GM19467 (cell line): Measurements from ENCODE around the gene RETN.
"Not testable (repeated sequence)": the region's sequence is repeated elsewhere in the genome, so short reads cannot be mapped to it uniquely, and the experiment has no call there.

ENCODE experiments used
- ATAC-seq: cut with Tn5 transposase; IDR thresholded peaks from one replicate; pipeline ENCODE4 v1.9.1; 2021; ENCODE audit warnings: mild to moderate bottlenecking, moderate library complexity; ENCODE audit not compliant: unreplicated experiment

The RETN gene

DNA sequence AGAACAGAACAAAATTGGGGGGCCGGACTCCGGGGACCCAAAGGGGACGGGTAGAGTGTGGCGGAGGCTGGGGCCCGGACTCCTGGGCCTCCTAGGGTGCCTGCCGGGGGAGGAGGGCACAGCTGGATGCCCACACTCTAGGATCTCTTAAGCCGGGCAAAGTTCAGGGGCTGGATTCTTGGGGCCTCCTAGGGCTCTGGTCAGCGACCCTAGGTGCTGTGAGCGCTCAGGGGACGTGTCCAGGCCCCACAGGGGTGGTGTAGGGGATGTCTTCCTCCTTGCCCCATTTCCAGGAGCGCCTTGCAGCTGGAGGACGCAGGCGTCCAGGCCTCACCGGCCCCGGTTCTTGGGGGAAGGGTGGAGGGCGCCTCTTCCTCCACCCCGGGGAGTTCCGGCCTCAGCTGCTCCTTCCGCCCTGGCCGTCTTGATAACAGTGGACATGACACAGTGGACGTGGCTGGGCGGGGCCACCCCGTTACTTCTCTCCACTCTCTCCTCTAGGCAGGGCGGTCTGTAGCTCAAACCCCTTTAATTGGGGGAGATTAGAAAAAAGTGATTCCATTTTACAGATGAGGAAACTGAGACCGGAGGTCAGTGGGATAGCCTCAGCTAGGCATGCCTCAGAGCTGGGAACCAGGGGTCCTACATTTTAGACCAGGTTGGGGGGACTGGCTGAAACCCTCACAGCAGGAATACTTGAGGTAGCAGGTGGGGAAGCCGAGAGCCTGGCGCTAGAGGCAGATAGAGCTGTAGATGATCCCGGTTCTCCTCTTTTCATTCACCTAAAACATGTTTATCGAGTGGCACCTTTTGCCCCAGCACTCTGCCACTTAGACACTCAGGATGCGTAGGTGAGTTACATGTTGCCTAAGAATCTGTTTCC is 31.2 kb upstream of the RETN start:
- ATAC-seq: peak; percentile 19

DNA sequence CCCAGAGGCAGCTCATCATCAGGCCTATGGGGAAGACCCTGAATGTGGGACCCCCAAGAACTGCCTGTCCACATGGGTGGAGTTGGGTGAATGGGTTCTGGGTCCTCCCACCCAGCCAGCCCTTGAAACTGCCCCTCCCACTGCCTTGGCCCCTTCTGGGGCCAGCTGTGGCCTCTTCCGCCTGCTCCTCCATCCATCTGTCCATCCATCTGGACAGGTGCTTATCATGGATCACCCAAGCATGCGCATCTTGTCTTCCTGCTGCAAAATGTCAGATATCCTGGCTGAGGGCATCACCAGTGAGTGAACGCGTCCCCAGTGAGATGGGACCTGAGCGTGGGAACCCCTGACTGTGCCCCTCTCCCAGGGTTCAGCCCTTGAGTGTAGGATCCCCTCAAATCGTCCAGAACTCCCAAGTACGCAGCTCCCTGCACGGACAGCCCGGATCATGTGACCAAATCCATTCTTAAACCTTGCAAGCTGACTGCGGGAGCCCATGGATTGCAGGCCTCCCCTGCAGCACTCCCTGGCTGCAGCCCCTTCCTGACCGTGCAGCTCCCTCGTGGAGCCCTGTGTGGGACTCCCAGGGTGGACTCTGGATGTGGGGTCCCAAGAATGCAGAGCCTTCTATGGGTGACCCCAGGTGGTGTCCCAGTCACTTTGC is 29.9 kb upstream of the RETN start:
- no peak for ATAC-seq

GRCh38 chr19:7639863-7640348 is 28.9 kb upstream of the RETN start:
- ATAC-seq: no peak

GRCh38 chr19:7640803-7641202 is 28.0 kb upstream of the RETN start:
- no peak for ATAC-seq

- ATAC-seq: no peak
These were observed 27.3 kb upstream of the RETN start for GRCh38 chr19:7641290-7642276.

- ATAC-seq: no peak
These were observed 26.4 kb upstream of the RETN start for GRCh38 chr19:7642295-7643030.

- no peak for ATAC-seq
These were observed 25.8 kb upstream of the RETN start for GRCh38 chr19:7643031-7643415.

- ATAC-seq: not testable (repeated sequence)
These were observed 25.0 kb upstream of the RETN start for GRCh38 chr19:7643629-7644549.

GRCh38 chr19:7644550-7644877 is 24.3 kb upstream of the RETN start:
- no peak for ATAC-seq

DNA sequence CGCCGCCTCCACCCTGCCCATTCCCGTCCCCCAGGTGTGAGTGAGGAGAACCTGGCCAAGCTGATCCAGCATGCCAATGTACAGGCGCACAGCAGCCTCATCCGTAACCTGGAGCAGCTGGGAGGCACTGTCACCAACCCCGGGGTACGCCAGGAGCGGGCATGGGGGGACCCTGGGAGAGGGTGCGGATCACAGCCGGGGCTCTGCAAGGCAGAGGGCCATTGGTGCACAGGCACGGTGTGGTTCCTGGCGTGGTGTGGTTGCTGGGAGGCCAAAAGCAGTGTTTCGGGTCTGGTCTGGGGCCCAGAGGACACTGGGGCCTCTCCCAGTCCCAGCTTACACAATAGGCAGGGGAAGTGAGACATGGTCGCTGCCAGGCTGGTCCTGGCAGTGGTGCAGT is 23.7 kb upstream of the RETN start:
- ATAC-seq: no peak

GRCh38 chr19:7645656-7646425 is 23.0 kb upstream of the RETN start:
- ATAC-seq: no peak

- no peak for ATAC-seq
These were observed 22.5 kb upstream of the RETN start for GRCh38 chr19:7646426-7646700.

GRCh38 chr19:7647156-7647555 is 21.7 kb upstream of the RETN start:
- no peak for ATAC-seq

GRCh38 chr19:7648265-7649014 is 20.4 kb upstream of the RETN start:
- ATAC-seq: no peak

GRCh38 chr19:7650148-7650547 is 18.7 kb upstream of the RETN start:
- no peak for ATAC-seq

- no peak for ATAC-seq
These were observed 16.7 kb upstream of the RETN start for GRCh38 chr19:7652061-7652641.

GRCh38 chr19:7654401-7654800 is 14.4 kb upstream of the RETN start:
- ATAC-seq: no peak

GRCh38 chr19:7655581-7655980 is 13.3 kb upstream of the RETN start:
- ATAC-seq: no peak
